Forelimb muscle (tissue), 1 donor: ENCODE results near the gene PEPD. TPM values are rescaled to one million over a fixed set of nuclear protein-coding genes. Genes with fewer than 3 reads are reported as not detected.

ENCODE experiments used
- DNase-seq: peaks from one replicate; pipeline ENCODE4 v3.0.0-alpha.2; 2013; ENCODE audit warnings: low read depth
- polyA plus RNA-seq: library from polyadenylated mRNA; unstranded; fragments of 120-200 nt; gene quantifications from one replicate; pipeline ENCODE4 v1.2.1, GENCODE V29; 2013; ENCODE audit not compliant: insufficient read length

Gene PEPD
- polyA plus RNA-seq, 1 donor, result 36.7 TPM

DNA sequence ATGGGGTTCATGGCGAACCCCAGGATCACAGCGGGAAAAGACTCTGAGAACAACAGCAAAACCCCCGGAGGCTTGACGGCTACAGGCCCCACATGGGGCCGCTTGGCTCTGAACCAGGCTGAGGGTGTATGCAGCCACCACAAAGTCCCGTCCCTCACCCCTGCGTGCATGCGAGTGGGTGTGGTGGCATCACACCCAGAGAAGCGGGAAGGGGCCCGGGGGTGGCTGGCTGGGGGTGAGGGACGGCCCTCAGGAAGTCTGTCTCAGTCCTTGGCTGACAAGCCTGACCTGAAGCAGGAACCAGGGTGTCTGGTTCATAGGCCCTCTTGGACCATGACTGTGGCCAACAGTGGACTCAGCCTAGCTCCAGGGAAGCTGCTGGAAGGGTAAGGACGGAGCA lies 113.9 kb downstream of the PEPD start:
- no peak for DNase-seq

DNA sequence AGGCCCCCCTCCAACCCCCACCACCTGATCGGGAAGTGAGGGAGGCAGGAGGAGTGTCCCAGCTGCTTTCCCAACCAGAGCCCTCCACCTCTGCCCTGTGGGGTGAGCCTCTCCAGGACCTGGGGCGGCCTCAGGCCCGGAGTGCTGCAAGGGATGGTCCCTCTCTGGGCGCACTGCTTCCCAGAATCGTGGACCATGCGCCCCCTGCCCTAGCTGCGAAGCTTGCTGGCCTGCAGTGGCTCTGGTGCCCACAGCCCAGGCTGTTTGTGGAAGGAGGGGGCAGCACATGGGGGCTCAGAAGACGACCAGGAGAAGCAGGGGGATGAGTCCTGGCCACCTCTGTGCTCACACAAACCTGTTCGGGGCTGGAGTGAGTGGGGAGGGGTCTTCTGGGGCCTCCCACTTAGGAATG lies 114.4 kb downstream of the PEPD start:
- no peak for DNase-seq

DNA sequence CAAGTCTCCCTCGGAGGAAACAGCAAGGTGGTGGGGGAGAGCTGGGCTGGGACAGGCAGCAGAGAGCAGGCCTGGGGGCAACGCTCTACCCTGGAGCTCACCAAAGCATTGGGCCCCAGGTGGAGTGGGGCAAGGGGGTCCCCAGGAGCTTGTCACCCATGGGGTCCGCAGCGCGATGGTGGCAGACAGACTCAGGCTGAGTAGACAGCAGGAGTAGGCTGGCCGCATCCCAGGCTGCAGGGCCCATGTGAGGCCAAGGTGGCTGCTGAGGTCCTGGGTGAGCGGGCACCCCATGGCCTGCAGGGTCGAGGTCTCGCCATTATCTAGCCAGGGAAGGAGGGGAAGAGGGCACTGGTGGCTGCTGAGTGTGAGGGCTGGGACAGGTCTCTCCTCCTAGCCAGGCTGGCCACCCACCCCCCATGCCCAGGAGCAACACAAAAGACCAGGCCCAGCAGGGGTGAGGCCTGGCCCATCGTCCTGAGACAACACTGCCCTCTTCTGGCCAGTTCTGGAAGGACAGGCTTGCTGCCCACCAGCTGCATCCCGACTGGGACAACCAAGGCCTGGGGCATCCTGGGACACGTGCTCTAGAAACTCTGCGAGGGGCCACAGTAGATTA lies 115.0 kb downstream of the PEPD start:
- DNase-seq, result no peak

DNA sequence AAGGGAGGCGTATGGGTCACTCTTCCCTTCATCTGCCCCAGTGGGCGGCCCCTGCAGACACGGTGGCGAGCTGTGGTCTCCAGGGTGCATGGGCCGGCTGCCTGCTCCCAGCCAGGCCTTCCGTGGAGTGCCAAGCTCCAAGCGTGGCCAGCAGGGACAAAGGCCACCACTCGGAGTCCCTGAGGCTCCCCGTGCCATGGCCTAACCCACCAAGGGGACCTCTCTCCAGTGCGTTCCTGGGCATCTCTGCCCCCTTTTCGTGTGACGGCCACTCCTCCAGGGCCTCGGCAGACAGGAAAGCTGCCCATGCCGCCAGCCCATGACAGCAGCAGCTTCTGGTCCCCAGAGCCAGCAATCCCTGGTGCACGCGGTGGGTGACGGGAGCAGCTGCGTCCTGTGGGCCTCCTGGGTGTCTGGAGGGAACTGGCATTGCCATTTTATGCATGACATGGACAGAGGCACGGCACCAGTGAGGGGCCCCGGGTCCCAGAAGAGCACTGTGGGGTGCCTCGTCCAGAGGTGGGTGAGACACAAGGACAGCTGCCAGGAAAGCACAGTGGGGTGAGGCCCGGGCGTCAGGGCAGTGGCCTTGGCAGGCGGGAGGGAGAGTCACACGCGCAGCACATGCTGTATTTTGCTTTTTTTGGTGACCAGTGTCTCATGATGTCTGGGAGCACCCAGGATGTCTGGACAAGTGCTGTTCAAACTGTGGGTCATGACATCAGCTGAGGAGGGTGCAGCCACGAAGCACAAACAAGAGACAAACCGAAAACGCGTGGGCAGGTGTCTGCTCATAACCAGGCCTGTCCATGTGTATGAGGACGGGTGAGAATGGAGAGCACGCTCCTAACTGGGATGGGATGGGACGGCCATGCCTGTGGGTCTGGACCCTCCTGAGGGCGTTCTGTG lies 115.8 kb downstream of the PEPD start:
- DNase-seq, result no peak

DNA sequence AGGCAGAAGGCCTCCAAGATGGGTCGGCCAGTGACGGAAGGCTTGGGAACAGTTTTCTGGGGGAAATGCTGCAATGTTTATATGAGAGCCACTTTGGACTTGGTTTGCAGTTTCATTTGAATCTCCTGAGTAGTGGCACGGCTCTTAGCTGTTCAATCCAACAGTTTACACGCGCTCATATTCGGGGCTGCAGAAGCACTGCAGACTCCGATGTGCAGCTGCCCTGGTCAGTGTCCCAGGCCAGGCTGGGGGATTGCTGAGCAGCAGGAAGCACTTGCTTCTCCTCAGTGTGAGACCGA lies 116.4 kb downstream of the PEPD start:
- DNase-seq, result peak; percentile 60

DNA sequence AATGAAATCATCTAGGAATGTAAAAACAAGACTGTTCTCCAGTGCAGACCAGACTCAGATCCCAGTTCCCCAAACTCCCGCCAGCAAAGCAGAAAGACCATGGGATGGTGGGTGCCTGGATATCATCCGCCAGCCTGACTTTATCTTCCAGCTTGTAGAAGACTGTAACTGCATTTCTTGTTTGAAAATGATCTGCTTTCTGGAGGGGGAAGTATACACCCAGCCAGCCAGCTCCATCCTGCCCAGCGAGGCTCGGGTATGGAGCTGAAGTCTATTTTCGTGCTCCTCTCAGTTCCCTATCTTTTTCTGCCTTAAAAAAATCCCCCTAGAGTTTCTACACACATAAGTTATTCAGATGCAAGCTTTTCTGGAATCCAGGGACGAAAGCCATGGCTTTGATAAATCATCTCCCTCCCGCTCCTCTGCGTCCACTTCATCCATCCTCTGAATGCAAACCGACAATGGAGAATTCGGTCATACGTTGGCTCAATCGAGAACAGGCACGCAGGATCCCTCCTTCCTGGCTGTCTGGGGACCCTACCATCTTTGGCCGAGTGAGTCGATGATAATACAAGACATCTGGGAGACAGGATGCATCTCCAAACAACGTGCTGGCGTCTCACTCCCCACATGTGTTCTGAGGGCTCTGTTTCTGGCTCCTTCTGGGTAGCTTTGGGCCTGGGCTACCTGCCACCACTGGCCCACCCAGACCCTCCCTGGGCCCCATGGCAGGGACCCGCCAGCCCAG lies 116.9 kb downstream of the PEPD start:
- DNase-seq, result peak; percentile 88

DNA sequence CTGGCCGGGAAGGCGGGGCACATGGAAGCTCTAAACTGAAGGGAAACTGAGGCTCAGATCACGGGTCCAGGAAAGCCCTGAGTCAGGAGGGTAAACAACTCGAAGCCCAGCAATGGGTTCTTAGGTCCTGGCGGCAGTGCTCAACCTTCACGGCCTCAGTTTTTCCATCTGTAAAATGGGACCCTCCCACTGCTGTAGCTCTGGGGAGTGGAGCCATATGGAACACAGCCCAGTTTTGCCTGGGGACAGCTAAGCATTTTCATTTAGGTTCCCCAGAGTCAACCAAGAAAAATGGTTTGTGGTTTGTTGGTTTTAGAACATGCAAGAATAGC lies 117.7 kb downstream of the PEPD start:
- no peak for DNase-seq

DNA sequence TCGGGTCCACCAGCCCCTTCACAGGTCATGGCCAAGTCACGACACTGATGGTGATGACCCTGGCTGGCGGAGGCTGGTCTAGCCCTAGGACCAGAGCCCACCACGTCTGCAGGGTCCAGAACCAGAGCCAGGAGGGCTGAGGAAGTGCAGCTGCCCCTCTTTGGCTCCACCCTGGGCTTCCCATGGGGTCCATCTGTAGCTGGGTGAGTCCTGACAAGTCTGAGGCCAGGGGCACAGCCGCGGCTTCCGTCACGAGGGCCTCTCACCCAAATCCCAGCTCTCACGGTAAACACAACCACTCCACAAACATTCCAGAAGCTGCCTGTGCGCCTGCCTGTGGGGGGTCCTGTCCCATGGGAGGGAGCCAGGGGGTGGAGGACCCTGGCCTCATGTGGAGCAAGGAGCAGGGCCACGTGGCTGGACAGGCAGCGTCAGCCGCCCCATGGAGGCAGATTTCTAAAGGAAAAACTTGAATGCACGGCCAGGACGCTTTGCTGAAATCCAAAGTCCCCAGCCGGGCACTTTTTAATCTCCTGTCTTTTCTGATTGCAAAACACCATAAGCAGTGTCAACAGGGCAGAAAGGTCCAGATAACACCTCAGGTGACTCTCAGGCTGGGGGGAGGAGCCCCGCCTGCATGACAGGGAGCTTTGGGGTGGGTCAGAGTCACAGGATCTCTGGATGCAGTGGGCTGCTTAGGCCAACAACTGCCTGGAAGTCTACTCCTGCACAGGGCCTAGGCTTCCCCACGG lies 118.2 kb downstream of the PEPD start:
- DNase-seq, result no peak

DNA sequence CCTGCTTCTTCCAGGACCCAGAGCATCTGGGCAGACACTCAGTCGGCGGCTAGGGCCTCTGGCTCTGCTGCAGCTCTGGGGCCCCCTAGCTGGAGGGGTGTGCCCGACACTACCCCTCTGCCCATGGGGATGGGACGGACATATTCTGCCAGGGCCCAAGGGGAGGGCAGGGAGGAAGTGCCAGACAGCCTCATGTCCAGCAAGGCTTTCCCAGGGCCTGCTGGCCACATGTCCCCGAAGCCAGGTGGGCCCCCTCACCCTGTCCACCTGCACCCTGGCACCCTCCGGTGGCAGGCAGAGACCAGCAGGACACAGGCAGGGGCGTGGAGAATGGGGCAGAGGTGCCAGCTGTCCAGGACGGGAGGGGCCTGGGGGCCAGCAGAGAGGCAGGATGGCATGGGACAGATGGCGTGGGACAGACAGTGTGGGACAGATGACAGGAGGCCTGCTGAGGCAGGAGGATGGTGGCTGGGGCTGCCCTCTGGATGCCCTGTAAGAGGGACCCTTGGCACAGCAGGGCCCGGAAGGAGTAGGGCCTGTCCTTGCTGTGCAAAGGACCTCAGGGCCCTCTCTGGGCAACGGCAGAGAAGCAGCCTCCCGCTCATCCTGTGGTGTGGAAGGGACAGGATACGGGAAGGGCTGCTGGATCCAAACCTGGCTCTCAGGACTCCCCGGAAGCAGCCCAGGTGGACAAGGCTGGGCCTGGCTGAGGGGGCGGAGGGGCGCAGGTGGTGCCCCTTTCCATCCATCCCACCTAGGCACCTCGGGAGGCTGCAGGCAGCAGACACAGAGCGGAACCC lies 119.0 kb downstream of the PEPD start:
- no peak for DNase-seq

DNA sequence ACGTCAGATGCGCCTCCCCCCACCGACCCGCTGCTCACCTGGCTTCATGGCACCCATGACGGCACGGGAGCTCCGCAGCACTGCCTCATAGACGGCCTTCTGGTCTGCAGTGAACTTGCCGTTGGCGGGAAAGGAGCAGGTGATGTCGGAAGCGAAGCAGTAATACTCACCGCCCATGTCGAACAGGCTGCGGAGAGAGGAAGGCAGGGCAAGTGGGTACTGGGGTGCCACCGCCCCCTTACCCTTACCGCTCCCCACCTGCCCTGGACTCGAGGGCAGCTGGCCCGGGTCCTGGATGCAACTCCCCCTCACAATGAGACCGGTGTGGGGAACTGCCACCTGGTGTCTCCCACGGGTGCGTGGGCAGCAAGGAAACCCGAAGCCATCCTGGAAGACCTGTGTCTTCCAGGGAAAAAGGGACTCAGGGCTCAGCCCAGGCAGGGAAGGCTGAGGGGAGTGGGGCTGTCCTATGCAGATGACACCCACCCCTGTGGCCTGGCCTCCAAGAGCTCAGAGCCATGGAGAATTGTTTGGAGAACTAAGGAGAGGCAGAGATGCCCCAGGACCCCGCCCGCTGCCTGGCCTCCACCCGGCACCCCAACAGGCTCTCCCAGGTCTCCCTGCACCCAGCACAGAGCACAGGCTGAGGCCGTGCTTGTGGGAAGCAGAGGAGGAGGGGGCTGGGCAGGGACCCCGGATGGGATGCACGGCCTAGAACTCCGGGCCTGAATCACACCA lies 119.7 kb downstream of the PEPD start:
- DNase-seq, result no peak

DNA sequence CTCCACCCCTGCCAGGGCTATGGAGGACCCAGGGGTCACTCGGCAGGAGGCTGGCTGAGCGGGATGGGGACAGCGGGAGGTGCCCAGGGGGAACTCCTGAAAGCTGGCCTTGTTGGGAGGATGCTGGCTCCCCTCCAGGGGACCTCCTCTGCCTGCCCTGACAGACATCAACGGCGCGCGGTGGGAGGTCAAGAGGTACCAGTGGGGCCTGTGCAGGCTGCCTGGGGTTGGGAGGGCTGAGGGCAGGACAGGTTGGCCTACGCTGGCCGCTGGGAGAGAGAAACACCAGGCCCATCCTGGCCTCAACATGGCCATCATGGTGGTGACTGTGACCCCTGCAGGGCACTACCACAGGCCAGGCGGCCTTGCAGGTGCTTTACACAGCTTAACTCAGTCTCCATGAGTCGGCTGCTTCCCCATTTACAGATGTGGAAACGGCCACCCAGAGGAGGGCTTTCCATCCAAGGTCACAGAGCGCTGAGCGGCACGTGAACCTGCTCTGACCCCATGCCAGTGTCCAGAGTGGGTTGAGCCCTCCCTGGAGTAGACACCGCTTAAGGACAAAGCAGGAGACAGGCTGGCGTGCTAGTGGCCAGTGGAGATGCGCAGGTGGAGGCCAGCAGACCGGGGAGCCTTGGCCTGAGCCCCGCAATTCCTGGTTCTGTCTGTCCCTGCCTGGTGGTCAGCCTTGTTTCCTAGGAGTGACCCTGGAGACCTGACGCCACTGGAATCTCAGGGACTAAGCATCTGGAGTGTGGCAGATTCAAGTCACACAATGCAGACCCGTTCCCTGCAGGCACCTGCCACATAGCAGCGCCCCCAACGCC lies 120.5 kb downstream of the PEPD start:
- DNase-seq, result no peak

DNA sequence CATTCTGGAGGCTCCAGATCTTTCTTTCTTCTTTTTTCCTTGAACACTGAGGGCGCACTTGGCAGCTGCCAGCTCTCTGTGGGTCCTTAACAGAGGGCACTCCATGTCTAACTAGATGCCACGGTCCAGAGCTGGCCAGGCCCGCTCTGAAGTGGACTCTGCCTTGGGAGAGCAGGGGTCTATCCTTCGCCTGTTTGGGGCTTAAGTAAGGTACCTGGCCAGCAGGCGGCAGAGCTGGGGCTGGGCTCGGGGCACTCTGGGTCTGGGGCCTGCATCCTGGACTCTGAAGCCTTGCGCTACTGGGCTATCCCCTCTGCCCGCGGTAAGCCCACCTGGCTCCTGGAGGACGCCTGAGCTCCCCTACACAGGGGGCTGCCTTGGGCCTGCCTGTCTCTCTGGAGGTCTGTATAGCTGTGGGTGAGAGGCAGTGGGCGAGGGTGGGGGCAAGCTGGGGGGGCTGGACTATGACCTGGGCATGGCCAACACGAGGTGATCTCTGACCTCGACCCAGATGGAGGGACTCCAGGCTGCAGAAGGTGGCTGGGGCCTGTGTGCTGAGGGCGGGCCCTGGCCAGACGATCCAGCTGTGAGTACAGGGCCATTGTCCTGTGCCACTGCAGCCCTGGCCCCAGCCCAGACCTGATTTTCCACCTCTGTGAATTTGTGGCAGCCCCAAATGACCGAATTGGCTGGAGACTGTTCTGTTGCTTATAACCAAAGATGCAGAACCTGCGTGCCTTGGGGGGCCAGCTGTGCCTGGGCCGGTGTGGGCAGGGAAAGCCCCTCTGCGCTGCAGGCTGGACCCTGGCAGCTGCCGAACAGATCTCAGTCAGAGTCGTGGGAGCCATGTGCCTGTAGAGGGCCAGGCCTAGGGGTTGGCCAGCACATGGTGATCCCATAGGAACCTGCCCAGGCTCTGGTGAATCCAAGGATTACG lies 121.6 kb downstream of the PEPD start:
- no peak for DNase-seq

DNA sequence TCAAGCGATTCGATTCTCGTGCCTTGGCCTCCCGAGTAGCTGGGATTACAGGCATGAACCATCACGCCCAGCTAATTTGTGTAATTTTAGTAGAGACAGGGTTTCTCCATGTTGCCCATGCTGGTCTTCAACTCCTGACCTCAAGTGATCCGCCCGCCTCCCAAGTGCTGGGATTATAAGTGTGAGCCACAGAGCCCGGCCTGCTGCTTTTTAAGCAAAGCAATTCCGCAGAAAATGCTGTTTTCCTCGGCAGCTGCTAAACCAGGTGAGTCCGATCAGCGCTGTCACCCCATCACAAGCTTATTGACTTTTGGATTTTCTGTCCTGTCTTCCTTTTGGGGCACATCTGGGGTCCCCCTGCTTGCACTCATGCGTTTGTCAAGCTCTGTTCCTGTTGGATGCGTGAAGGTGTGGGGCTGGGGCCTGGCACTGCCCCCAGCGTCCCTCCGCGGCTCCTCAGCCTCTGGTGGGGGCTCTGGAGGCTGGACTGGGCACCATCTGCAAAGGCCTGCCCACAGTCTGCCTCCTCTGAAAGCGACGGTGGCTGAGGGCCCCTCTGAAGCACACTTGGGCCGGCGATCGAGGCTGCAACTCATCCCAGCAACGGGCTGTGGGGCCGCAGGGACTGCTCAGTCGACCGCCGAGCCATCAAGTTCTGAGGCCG lies 122.4 kb downstream of the PEPD start:
- DNase-seq, result no peak

DNA sequence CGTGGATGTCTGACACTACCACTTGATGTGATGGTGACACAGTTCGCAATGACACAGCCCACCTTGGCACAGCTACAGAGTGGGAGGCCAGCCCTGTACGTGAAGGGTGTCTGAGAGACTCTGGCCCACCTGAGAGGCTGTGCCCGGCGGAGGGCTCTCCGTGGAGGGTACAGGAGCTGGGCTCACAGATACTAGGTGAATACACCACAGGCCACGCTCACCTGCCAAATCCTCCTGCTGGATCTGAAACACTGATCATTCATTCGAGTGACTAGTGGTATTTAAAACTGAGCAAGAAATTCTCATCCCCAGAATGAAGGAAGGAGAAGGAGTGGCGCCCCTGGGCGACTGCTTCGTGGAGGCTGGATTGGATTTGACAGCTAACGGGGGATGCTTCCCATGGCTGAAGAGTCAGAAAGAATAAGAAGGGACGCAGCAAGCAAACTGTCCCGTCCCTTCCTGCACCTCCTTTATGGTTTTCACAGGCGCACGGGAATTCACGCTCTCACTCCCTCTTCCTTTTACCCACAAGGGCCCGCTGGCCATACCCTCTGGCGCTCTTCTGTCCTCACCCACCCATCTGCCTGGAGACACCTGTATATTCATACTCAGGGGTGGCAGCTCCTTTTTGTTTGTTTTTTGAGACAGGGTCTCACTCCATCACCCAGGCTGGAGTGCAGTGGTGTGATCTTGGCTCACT lies 123.1 kb downstream of the PEPD start:
- no peak for DNase-seq

DNA sequence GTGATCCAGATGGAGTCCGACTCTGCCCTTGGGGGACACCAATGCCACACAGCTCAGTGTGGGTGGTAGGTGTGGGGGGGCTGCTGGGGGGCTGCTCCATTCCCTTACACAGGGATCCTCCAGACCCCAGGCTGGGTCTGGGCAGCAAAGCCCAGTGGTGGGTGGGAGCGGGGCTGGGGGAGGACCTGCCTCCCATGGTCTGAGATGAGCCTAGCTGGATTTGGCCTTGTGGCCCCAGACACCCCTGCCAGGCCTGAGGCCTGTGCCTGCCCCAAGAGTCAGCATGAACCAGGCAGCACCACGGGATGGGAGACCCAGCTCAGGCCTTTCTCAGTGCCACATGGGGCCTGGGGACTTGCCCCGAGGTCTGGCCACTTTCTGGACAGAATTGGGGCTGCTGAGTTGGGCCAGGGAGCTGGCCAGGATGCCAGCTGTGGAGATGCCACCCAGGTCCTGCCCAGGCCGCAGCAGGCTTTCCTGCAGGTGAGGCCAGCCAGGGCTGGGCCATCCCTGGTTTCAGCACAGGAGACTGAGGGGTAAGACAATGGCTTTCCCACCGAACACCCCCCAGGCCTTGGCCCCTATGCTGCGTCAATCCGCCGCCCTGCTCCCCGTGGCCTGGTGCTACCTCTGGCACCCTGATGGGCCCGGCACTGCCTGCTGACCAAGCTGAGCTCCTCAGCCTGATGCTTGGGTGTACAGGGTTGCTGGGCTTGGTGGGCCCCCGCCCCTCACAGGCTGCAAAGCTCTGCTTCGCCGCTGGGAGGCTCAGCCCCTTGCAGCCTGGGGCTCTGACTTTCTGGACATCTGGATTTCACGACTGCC lies 123.8 kb downstream of the PEPD start:
- DNase-seq, result no peak

DNA sequence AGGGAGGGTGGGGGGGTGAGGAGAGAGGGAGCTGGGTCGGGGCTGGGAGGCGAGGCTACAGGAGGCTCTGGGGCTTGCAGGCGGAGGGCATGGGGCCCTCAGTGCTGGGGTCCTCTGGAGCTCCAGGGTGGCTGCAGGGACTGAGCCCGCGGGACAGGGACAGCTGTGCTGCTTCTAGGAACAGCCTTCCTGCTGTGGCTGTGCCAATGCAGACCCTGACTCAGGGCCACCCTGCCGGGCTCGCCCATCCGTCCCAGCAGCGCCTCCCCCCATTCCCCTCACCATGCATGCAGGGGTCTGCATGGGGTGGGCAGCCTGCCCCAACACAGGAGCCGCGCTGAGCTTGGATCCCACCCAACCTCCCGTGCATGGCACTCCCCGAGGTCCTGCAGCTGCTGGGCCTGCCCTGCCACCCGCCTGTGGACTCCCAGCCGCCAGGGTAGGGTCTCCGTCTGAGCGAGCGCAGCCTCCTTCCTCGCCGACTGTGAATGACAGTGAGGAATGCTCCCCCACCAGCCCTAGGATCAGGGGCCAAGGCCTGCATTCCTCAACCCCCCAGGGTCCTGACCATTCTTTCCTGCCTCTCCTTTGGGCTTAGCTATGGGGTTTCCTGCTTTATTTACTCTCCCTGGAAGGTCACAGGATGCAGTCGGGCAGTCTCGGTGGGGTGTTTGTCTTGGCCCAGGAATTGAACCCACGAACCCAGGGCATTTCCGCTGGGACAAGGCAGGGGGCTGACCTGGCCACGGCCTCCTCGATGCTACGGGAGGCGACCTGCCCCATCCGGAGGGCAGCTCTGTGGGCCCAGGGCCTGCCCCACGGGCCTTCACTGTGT lies 124.7 kb downstream of the PEPD start:
- DNase-seq, result no peak
